22Rv1 (cell line): ENCODE measurements around the gene TMEM219.

Source experiments
- H3K27ac ChIP-seq: fragments of 450-650 bp; 2 replicates; pipeline ENCODE4 v1.5.1; 2017
- CTCF ChIP-seq: fragments of 450-650 bp; IDR thresholded peaks from 2 replicates; pipeline ENCODE4 v1.5.1; 2017; ENCODE audit warnings: mild to moderate bottlenecking
- ZFX ChIP-seq: fragments of 450-650 bp; IDR thresholded peaks from 2 replicates; pipeline ENCODE4 v1.6.1; 2017; ENCODE audit warnings: antibody characterized with exemption, borderline replicate concordance

The TMEM219 gene

GRCh38 chr16:29989111-29989858 lies 27.4 kb downstream of the TMEM219 start:
- H3K27ac ChIP-seq: peak overlapping the region; percentile 99
- no peak for TF ChIP-seq CTCF

GRCh38 chr16:29990034-29990433 lies 28.2 kb downstream of the TMEM219 start:
- no peak for TF ChIP-seq CTCF
- TF ChIP-seq ZFX: no peak
- H3K27ac ChIP-seq: peak overlapping the region; percentile 99

- H3K27ac ChIP-seq: peak overlapping the region; percentile 99
- TF ChIP-seq ZFX: no peak
- TF ChIP-seq CTCF: no peak
Measured at GRCh38 chr16:29990883-29991570, 29.1 kb downstream of the TMEM219 start.

DNA sequence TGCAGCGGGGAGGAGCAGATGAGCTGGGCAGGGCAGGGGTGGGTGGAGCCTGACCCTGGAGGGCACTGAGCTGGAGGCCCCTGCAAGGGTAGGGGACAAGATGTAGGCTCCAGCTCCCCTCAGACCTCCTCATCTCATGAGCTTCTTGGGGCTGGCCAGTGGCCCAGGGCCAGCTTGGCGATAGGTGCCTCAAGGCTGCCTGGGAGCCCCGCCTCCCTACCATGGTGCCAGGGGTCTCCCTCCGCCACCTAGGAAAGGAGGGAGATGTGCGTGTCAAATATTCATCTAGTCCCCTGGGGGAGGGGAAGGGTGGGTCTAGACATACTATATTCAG lies 29.7 kb downstream of the TMEM219 start:
- TF ChIP-seq ZFX: no peak
- TF ChIP-seq CTCF: no peak
- H3K27ac ChIP-seq: peak overlapping the region; percentile 99

- peak overlapping the region; percentile 99 for H3K27ac ChIP-seq
- TF ChIP-seq CTCF (no peak), ZFX (no peak)
Measured at GRCh38 chr16:29992344-29992967, 30.6 kb downstream of the TMEM219 start.

GRCh38 chr16:29993191-29993902 lies 31.5 kb downstream of the TMEM219 start:
- H3K27ac ChIP-seq: peak overlapping the region; percentile 99
- TF ChIP-seq ZFX: no peak
- TF ChIP-seq CTCF: no peak
